Activated CD4-positive, alpha-beta T cell treated with anti-CD3 and anti-CD28 coated beads, Interleukin-2, amount 10 ng/mL, durations not matched to agents 7 days and 5 days (primary cell): ENCODE data around the gene CHMP1A. TPM values are rescaled to one million over a fixed set of nuclear protein-coding genes. Genes with fewer than 3 reads are reported as not detected.
A peak's percentile ranks its signal among the peaks of the same experiment; 100 is the strongest.
"Not testable (repeated sequence)": the region's sequence is repeated elsewhere in the genome, so short reads cannot be mapped to it uniquely, and the experiment has no call there.

Experiments used
- CTCF ChIA-PET: fragments of 350-600 bp; sonication (Branson Sonifier 250); formaldehyde crosslinking; loops from one replicate; lab custom pipeline; 2021; ENCODE audit warnings: antibody characterized with exemption; lab: Charles Lee
- POLR2A ChIA-PET: fragments of 350-600 bp; sonication (Branson Sonifier 250); formaldehyde crosslinking; loops from one replicate; lab custom pipeline; 2021; ENCODE audit warnings: antibody characterized with exemption; lab: Charles Lee
- DNase-seq: peaks from one replicate; pipeline ENCODE4 v3.0.0-alpha.2; 2020
- H3K27ac Mint-ChIP-seq: one replicate; pipeline ENCODE4 v1.8.0; 2021; ENCODE audit warnings: mild to moderate bottlenecking, moderate library complexity, mixed read lengths
- H3K27me3 Mint-ChIP-seq: one replicate; pipeline ENCODE4 v1.8.0; 2021; ENCODE audit warnings: mixed read lengths
- H3K36me3 Mint-ChIP-seq: one replicate; pipeline ENCODE4 v1.8.0; 2021; ENCODE audit warnings: low read depth, mixed read lengths
- H3K4me1 Mint-ChIP-seq: one replicate; pipeline ENCODE4 v1.8.0; 2021; ENCODE audit warnings: mixed read lengths
- H3K4me3 Mint-ChIP-seq: one replicate; pipeline ENCODE4 v1.8.0; 2021; ENCODE audit warnings: mild to moderate bottlenecking, moderate library complexity, mixed read lengths
- H3K9me3 Mint-ChIP-seq: one replicate; pipeline ENCODE4 v1.8.0; 2021; ENCODE audit warnings: mixed read lengths
- total RNA-seq, 2 experiments: library from RNA; stranded (reverse); gene quantifications; one replicate each; pipeline ENCODE4 v1.2.3, GENCODE V29; 2021

The CHMP1A gene
- total RNA-seq, 2 experiments from 2014 or later = 77.6 to 102 TPM

DNA sequence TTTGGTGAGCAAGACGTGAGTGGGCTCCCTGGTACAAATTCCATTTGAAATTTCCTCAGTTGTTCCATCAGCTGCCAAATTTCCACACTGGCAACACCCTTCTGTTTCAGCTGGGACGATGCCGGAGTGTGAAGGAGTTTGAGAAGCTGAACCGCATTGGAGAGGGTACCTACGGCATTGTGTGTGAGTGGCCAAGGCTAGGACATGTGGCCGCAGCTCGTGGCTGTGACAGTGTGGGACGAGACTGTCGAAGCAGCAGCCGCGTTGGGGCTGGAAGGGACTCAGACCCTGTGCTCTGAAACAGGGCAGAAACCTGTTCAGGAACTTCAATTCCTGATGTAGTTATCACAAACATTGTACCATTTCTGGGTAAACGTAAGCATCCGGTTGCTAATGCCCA is 31.6 kb upstream of the CHMP1A start:
- H3K4me1 Mint-ChIP-seq = peaks cover 24% of the 10 kb centered on the region
- H3K27me3 Mint-ChIP-seq = no peaks in the 10 kb centered on the region
- peaks cover 3% of the 10 kb centered on the region for H3K9me3 Mint-ChIP-seq
- POLR2A ChIA-PET = no interaction called here
- CTCF ChIA-PET = interaction anchor here (2.6 kb wide), 1 partner anchor 10 kb away, joined by 22 read pairs; no protein-coding TSS in a partner anchor
- H3K36me3 Mint-ChIP-seq = peaks cover 18% of the 10 kb centered on the region
- no peak overlapping the region for H3K27ac Mint-ChIP-seq
- H3K4me3 Mint-ChIP-seq = no peak overlapping the region
- no peak for DNase-seq

DNA sequence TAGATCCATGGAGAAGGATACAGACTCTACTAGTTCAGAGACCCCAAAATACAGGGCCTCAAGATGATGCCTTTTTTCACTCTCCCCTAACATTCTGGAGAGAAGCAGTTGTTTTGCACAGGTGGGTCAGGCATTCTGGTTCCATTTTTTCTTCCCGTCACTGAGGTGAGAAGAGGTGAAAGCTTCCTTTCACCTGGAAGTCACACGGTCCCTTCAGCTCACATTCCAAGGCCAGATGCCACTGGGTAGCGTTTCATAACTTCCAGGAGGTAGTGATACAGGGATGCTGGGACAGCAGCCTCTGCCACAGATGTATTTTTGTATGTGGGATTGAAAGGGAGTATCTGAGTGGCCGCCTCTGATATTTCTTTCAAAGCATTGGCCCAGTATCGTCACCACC is 30.9 kb upstream of the CHMP1A start:
- H3K36me3 Mint-ChIP-seq = peaks cover 15% of the 10 kb centered on the region
- ChIA-PET POLR2A (no interaction called here), CTCF (interaction anchor here (2.6 kb wide), 1 partner anchor 11 kb away, joined by 22 read pairs; no protein-coding TSS in a partner anchor)
- peaks cover 3% of the 10 kb centered on the region for H3K9me3 Mint-ChIP-seq
- peaks cover 24% of the 10 kb centered on the region for H3K4me1 Mint-ChIP-seq
- no peak for DNase-seq
- no peaks in the 10 kb centered on the region for H3K27me3 Mint-ChIP-seq
- peak overlapping the region; percentile 46 for H3K27ac Mint-ChIP-seq
- H3K4me3 Mint-ChIP-seq = peak overlapping the region; percentile 92

DNA sequence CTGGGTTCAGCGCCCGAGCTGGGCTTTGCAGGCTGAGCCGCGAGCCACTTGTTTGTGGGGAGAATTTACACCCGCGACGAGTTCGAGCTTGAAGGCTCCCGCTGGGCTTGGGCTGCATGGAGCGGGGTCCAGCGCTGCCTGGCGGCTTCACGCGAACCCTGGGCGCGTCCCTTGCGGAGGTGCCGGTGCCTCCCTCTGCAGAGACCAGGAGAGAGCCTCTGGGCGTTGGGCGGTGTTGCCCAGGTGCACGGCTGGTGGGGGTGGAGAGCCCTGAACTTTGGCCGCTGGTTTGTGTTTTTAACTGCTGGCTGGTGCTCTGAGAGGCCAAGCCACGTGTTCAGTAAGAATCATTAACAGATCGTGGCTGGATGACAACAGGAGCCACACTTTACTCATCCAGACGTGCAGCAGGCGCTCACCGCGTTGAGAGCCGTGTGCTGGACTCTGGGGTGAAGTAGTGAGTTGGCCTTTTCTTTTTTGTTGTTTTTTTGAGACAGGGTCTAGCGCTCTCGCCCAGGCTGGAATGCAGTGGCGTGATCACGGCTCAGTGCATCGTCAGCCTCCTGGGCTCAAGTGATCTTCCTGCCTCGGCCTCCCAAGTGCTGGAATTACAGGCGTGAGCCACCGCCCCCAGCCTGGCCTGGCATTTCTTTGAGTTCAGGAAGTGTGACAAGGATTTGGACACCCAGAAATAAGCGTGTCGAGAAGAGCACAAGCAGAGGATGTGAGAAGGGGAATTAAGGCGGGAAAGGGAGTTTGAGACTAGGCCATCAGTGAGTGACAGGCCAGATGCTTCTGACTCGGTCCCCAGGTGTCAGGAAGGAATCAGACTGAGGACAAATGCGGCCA is 29.8 kb upstream of the CHMP1A start:
- no peaks in the 10 kb centered on the region for H3K27me3 Mint-ChIP-seq
- H3K27ac Mint-ChIP-seq = peak overlapping the region; percentile 80
- POLR2A ChIA-PET = no interaction called here
- CTCF ChIA-PET = interaction anchor here (1.7 to 2.6 kb wide), 4 partner anchors 12 to 19 kb away, joined by 6 to 22 read pairs (median 14); no protein-coding TSS in a partner anchor
- peaks cover 3% of the 10 kb centered on the region for H3K9me3 Mint-ChIP-seq
- peak overlapping the region; percentile 92 for H3K4me3 Mint-ChIP-seq
- peaks cover 12% of the 10 kb centered on the region for H3K36me3 Mint-ChIP-seq
- no peak for DNase-seq
- peaks cover 24% of the 10 kb centered on the region for H3K4me1 Mint-ChIP-seq

DNA sequence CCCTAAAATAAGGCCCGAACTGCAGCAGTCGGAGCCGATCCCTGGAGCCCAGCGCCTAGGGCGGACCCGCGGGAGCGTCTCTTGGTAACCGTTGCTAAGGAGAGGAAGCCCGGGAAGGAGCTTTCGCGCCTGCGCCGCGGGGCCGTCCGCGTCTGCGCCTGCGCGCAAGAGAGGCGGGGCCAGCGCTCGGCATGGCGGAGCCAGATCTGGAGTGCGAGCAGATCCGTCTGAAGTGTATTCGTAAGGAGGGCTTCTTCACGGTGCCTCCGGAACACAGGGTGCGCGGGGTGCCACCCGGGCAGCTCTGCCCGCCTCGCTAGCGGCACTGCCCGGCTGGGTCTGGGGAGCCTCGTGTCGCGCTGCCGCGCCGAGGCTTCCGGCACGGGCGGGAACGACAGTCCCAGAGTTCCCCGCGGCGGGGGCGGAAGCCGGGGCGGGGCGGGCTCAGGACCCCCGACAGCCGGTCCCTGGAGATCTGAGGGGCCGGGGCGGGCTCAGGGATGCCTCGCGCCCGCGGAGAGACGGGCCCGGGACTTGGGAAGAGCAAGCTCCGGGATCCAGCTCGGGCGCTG is 29.1 kb upstream of the CHMP1A start, which contains the start of gene CDK10:
TSS of gene CDK10 (plus strand) at position 170 of the 572 bp plus-strand sequence. CDS start at position 192, 22 bp downstream.
- Mint-ChIP-seq H3K4me3 (peak within 1 kb of the TSS; percentile 92), H3K4me1 (peaks cover 24% of the 10 kb centered on the region), H3K27ac (peak within 1 kb of the TSS; percentile 90), H3K9me3 (peaks cover 3% of the 10 kb centered on the region), H3K36me3 (peaks cover 12% of the 10 kb centered on the region), H3K27me3 (no peaks in the 10 kb centered on the region)
- peak; percentile 88 for DNase-seq
- ChIA-PET POLR2A (no interaction called here), CTCF (interaction anchor here (0.6 to 2.6 kb wide), 5 partner anchors 11 to 767 kb away, joined by 3 to 19 read pairs (median 6); no protein-coding TSS in a partner anchor)

DNA sequence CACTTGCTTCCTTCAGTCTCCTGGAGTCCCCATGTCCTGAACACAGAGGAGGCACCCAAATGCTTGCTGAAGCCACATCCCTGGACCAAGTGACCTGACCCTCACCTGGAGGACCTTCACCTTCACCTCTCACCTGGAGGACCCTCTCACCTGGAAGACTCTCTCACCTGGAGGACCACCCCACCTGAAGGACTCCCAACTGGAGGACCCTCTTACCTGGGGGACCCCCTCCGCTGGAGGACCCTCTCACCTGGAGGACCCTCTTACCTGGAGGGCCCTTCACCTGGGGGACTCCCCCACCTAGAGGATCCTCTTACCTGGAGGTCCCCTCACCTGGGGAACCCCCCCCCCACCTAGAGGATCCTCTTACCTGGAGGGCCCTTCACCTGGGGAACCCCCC is 28.4 kb upstream of the CHMP1A start:
- H3K9me3 Mint-ChIP-seq = peaks cover 3% of the 10 kb centered on the region
- H3K36me3 Mint-ChIP-seq = peaks cover 12% of the 10 kb centered on the region
- POLR2A ChIA-PET = no interaction called here
- H3K4me3 Mint-ChIP-seq = peak overlapping the region; percentile 92
- H3K27me3 Mint-ChIP-seq = no peaks in the 10 kb centered on the region
- peaks cover 24% of the 10 kb centered on the region for H3K4me1 Mint-ChIP-seq
- peak overlapping the region; percentile 19 for H3K27ac Mint-ChIP-seq
- no peak for DNase-seq
- CTCF ChIA-PET = interaction anchor here (0.6 to 2.6 kb wide), 5 partner anchors 10 to 766 kb away, joined by 3 to 19 read pairs (median 6); no protein-coding TSS in a partner anchor

DNA sequence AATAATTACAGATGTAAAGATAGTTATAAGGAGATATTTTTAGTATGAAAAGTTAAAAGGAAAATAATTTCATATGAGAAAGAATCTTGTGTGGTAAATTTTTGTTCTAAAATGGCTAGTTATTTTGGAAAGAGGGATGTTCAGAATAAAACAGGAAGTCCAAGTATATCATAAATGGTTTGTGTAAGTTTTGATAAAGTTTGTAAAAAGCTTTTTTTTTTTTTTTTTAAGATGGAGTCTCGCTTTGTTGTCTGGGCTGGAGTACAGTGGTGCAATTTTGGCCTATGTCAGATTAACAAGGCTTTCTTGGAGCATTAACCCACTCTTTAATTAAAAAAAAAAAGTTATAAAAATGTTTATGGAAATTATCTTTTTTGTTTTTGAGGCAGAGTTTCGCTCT is 20.8 kb upstream of the CHMP1A start:
- Mint-ChIP-seq H3K27ac (no peak overlapping the region), H3K36me3 (peaks cover 2% of the 10 kb centered on the region), H3K9me3 (no peaks in the 10 kb centered on the region), H3K27me3 (no peaks in the 10 kb centered on the region), H3K4me3 (no peak overlapping the region), H3K4me1 (no peaks in the 10 kb centered on the region)
- no peak for DNase-seq
- ChIA-PET CTCF (interaction anchor here (0.6 to 1.0 kb wide), 3 partner anchors 11 to 166 kb away, joined by 3 to 6 read pairs (median 3); no protein-coding TSS in a partner anchor), POLR2A (no interaction called here)

DNA sequence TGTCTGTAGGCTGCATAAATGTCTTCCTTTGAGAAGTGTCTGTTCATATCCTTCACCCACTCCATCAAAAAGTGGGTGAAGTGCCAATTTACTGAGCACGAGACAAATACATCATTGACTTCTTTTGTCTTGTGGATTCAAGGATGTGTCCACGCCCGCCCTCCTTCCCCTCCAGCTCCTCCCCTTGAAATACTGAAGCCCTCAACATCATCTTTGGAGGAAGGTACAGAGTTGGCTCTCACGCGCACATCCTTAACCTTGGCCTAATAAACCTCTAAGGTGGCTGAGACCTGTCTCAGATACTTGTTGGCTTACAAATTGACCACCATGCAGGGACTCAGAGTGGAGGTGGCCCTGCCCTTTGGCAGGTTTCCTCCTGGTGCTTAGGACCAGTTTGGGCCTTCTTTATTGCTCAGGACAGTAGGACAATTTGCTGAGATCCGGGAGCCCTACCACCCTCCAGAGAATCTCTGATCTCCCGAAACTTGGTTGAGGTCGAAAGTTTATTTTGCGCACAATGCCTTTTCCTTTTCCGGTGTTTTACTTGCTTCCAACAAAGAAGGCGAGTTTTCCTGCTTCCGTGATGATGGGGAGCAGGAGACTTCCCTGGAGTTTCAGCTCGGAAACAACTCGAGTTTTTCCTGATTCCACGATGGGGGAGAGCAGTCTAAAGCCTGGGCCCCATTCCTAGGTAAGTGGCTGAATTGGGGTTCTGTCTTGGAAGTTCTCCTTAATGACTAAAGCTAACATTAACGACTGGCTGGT is 14.9 kb upstream of the CHMP1A start:
- no peak overlapping the region for H3K27ac Mint-ChIP-seq
- no peaks in the 10 kb centered on the region for H3K9me3 Mint-ChIP-seq
- peaks cover 18% of the 10 kb centered on the region for H3K4me1 Mint-ChIP-seq
- no peak overlapping the region for H3K4me3 Mint-ChIP-seq
- H3K36me3 Mint-ChIP-seq = no peaks in the 10 kb centered on the region
- ChIA-PET CTCF (no interaction called here), POLR2A (no interaction called here)
- no peaks in the 10 kb centered on the region for H3K27me3 Mint-ChIP-seq
- DNase-seq = no peak

DNA sequence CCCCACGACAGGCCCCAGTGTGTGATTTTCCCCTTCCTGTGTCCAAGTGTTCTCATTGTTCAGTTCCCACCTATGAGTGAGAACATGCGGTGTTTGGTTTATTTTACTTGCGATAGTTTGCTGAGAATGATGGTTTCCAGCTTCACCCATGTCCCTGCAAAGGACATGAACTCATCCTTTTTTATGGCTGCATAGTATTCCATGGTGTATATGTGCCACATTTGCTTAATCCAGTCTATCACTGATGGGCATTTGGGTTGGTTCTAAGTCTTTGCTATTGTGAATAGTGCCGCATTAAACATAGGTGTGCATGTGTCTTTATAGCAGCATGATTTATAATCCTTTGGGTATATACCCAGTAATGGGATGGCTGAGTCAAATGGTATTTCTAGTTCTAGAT is 14.1 kb upstream of the CHMP1A start:
- H3K4me3 Mint-ChIP-seq, H3K27ac Mint-ChIP-seq, H3K9me3 Mint-ChIP-seq, H3K27me3 Mint-ChIP-seq, POLR2A ChIA-PET, DNase-seq, H3K36me3 Mint-ChIP-seq: not testable (repeated sequence)
- peaks cover 18% of the 10 kb centered on the region for H3K4me1 Mint-ChIP-seq
- CTCF ChIA-PET = interaction anchor here (0.6 kb wide), 2 partner anchors 19 to 174 kb away, joined by 3 to 4 read pairs; no protein-coding TSS in a partner anchor

DNA sequence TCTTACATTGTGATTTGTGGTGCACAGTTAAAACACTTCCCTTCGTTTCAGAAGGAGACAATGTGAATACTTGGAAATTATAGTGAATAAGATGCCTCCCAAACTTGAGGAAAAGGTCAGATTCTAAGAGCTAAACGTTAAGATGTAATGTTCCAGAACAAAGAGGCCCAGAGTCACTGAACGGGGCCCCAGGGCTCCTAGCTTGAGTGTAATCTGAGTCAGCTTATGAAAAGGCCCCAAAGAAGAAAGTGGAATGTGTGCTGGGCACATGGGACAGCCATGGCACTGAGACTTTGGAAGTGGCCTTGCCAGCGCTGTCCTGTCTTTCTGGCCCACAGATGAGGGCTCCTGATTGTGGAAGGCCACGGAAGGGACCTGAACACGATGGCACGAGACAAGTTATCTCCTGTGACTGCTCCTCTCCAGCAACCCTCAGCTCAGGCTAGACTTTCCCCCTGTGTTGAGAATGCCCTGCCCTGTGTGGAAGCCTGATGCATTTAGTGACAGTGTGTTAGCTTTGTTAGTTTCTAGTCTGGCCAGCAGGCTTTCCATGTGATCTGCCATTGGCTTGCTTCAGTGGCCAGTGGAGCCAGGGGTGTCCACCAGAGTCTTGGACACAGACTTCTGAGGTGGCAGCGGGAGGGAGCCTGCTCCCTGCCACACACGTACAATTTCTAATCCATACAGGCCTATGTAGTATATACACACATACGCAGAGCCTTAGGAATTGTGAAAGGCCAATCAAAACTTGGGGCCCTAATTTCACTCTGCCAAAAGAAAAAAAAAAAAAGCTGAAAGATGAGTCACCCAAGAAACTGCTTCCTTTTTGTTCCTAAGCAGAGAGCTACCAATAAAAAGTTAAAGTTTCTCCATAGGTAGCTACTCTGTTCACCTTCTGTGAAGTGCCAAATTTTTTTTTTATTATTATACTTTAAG is 13.3 kb upstream of the CHMP1A start:
- peaks cover 8% of the 10 kb centered on the region for H3K36me3 Mint-ChIP-seq
- peaks cover 18% of the 10 kb centered on the region for H3K4me1 Mint-ChIP-seq
- POLR2A ChIA-PET = no interaction called here
- DNase-seq = no peak
- H3K9me3 Mint-ChIP-seq = peaks cover 6% of the 10 kb centered on the region
- no peak overlapping the region for H3K27ac Mint-ChIP-seq
- no peaks in the 10 kb centered on the region for H3K27me3 Mint-ChIP-seq
- no peak overlapping the region for H3K4me3 Mint-ChIP-seq
- CTCF ChIA-PET = interaction anchor here (0.6 to 1.3 kb wide), 5 partner anchors 12 to 190 kb away, joined by 3 to 4 read pairs (median 3); no protein-coding TSS in a partner anchor

DNA sequence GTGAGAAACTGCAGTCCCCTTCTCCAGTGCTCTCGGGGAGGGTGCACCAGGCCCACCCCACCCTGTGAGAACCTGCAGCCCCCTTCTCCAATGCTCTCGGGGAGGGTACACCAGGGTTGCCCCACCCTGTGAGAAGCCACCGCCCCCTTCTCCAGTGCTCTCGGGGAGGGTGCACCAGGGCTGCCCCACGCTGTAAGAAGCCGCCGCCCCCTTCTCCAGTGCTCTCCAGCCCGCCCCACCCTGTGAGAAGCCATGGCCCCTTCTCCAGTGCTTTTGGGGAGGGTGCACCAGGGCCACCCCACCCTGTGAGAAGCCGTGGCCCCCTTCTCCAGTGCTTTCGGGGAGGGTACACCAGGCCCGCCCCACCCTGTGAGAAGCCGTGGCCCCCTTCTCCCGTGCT is 12.2 kb upstream of the CHMP1A start:
- H3K27ac Mint-ChIP-seq = no peak overlapping the region
- no peak overlapping the region for H3K4me3 Mint-ChIP-seq
- POLR2A ChIA-PET = no interaction called here
- H3K27me3 Mint-ChIP-seq = no peaks in the 10 kb centered on the region
- peaks cover 8% of the 10 kb centered on the region for H3K36me3 Mint-ChIP-seq
- H3K4me1 Mint-ChIP-seq = peaks cover 18% of the 10 kb centered on the region
- DNase-seq = no peak
- CTCF ChIA-PET = interaction anchor here (1.3 kb wide), 1 partner anchor 191 kb away, joined by 3 read pairs; no protein-coding TSS in a partner anchor
- peaks cover 6% of the 10 kb centered on the region for H3K9me3 Mint-ChIP-seq

DNA sequence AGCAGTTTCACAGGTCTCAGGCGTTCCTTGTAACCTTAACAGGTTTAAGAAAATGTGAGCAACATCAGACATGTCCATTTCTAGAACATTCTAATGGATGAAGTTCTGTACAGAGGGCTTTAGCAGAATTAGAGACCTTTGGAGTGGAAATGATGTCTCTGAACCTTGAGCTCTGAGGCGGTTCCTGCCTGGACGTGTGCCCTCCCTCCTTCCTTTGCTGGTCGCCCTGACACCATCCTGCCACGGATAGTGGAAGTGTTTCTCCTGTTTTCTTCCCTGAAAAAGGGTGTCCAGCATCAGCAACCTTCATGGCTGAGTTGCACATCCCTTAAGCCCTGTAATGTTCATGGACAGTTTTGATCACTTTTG is 11.3 kb upstream of the CHMP1A start:
- H3K27me3 Mint-ChIP-seq = no peaks in the 10 kb centered on the region
- POLR2A ChIA-PET = no interaction called here
- no peak overlapping the region for H3K27ac Mint-ChIP-seq
- no peak overlapping the region for H3K4me3 Mint-ChIP-seq
- CTCF ChIA-PET = interaction anchor here (1.5 kb wide), 2 partner anchors 31 to 192 kb away, joined by 3 read pairs; no protein-coding TSS in a partner anchor
- peaks cover 8% of the 10 kb centered on the region for H3K36me3 Mint-ChIP-seq
- peaks cover 6% of the 10 kb centered on the region for H3K9me3 Mint-ChIP-seq
- no peak for DNase-seq
- peaks cover 18% of the 10 kb centered on the region for H3K4me1 Mint-ChIP-seq
